Activated CD8-positive, alpha-beta memory T cell treated with anti-CD3 and anti-CD28 coated beads, Interleukin-2, amount 50 U/mL, for 48 hours (primary cell): ENCODE measurements around the gene TTC39C.
A peak's percentile ranks its signal among the peaks of the same experiment; 100 is the strongest.

Source experiments
- DNase-seq: peaks from one replicate; pipeline ENCODE4 v3.0.0-alpha.2; 2020

The TTC39C gene

DNA sequence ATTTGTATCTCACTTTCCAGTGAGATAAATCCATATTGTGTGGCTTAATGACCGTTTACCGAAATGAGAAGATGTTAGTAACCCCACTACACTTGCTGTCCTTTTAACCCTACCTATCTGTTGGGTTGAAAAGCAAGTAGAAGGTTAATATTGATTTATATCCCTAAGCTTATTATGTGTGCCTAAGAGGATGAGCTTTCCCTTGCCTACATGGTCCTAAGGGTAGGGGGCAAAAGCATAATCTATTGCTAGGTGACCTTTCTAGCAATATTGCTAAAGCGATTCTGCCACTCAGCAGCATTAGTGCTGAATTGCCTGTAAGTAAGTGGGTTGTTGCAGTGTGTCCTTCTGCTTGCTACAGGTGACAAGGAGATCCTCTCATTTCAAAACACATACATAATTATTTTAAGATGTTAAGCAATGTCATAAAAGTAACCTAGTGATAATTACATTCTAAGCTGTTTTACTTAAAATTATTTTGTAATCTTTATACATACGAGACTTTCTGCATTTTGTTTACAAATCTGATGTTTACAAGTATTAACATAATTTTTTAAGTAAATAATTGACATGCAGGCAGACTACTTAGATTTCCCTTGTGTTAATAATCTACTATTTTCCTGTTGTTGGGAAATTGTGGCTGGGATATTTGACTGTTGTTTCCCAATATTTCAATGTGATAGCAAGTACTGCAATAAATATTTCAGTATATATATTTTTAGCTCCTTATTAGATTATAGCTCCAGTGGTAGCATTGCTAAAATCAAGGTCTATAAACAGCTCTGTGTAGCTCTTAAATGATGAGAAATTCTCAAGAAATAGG is 75.2 kb downstream of the TTC39C start:
- no peak for DNase-seq

DNA sequence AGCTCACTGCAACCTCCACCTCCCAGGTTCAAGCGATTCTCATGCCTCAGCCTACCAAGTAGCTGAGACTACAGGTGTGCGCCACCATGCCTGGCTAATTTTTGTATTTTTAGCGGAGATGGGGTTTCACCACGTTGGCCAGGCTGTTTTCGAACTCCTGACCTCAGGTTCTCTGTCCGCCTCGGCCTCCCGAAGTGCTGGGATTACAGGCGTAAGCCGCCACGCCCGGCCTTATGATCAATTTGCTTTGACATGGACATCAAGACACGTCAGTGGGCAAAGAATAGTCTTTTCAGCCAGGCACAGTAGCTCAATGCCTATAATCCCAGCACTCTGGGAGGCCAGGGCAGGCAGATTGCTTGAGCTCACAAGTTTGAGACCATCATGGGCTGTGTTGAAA is 76.3 kb downstream of the TTC39C start:
- DNase-seq, result no peak

DNA sequence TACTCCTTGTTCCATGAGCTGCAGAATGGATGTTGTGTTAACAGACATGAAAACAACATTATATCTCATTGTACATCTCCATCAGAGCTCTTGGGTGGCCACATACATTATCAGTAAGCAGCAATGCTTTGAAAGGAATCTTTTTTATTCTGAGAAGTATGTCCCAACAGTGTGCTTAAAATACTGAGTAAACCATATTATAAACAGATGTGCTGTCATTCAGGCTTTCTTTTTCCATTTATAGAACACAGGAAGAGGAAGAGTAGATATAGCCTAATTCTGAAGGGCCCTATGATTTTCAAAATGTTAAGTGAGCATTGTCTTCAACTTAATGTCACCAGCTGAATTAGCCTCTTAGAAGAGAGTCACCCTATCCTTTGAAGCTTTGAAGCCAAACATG is 80.0 kb downstream of the TTC39C start:
- no peak for DNase-seq

DNA sequence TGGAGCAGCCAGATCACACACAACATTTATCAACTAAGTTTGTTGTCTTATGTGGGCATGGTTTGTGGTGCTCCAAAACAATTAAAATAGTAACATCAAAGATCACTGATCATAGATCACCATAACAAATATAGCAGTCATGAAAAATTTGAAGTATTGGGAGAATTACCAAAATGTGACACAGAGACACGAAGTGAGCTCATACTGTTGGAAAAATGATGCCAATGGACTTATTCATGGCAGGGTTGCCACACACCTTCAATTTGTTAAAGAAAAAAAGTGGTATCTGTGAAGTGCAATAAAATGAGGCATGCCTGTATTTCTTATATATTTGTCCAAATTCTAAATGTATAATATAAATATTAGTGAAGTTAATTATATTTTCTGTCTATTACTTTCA is 81.4 kb downstream of the TTC39C start:
- DNase-seq, result no peak

DNA sequence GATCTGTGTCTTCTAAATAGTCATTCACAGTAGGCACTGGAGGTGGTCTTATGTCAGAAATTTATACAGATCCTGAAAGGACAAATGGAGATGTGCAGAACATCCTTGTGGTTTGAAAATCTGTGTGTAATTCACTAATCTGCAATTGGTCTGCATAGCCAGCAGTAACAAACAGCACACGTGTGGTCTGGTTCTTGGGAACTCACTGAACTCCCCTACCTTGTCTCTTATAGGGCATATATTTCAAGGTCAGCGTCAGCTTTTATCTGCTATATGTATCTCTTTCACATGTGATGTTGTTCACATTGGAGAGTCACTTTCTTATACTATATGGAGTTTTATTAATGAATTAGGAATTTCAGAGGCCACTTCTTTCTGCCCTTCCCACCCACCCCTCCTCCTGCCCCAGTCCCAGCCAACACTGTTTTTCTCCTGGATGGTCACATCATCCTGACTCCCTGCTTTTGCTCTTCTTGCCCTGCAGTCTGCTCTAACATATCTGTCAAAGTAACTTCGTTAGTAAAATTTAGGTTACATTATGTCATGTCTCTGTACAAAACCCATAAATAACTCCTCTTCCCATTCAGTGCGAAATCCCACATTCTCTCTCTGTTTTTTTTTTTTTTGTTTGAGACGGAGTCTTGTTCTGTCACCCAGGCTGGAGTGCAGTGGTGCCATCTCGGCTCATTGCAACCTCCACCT is 88.9 kb downstream of the TTC39C start:
- DNase-seq, result no peak

DNA sequence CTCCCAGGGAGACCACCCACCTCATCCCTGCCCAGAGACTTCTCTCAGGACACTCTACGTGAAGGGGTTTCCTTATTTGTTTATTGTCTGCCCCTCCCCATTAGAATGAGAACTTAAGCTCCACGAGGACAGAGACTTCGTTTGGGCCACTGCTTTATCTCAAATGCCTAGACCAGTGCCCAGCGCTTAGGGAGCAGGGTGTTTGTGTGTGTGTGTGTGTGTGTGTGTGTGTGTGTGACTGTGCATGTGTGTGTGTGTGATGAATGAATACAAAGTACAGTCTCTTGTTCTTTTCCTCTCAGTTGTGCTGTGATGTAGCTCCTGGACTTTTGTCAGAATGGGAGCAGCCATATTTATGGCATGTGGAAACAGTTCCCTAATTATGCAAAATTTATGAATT is 89.9 kb downstream of the TTC39C start:
- DNase-seq, result no peak

DNA sequence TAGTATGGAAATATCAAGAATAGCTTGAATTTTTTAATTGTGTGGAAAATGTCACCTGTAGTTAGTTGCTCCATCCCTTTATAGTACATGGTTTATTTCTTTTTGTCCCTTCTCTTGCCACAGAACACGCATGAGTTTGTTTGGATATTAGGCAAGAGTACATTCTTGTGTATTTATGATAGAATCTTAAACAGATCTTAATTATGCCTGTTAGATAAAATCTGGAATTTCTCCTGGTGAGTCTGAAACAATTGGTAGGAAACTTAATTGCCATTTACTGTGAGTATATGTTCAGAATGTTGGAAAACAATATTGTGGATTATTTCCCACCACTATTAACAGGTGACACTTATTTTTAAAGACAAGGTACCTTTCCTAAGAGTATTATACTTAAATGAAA is 94.1 kb downstream of the TTC39C start:
- DNase-seq, result no peak

DNA sequence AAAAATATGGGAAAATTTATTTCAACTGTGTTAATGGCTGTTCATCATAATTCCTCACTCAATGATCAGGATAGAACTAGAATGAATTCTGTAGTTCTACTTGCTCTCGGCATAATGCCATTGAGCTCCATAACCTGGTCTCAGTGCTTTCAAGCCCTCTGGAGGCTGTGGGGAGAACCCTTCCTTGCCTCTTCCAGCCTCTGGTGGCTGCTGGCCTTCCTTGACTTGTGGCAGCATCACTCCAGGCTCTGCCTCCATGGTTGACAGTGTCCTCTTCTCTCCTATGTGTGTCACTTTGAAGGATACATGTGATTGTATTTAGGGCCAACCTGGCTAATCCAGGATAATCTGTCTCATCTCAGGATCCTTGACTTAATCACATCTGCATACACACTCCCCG is 97.4 kb downstream of the TTC39C start:
- no peak for DNase-seq

DNA sequence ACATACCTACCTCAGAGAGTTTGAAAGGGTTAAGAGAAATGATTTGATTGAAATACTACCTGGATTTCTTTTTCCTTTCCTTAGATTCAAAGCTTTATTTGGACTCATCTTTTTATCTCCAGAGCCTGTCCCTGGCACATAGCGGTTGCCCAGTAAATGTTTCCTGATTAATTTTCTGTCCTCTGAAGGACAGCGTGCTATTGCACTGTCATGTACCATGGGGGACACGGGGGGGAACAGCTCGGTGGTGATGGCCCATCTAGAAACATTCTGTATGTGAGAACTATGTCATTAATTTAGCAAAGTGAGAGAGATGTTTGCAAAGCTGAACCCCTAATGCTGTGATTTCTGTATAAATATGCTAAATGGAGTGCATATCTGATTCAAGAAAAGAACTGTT is 97.9 kb downstream of the TTC39C start:
- no peak for DNase-seq

DNA sequence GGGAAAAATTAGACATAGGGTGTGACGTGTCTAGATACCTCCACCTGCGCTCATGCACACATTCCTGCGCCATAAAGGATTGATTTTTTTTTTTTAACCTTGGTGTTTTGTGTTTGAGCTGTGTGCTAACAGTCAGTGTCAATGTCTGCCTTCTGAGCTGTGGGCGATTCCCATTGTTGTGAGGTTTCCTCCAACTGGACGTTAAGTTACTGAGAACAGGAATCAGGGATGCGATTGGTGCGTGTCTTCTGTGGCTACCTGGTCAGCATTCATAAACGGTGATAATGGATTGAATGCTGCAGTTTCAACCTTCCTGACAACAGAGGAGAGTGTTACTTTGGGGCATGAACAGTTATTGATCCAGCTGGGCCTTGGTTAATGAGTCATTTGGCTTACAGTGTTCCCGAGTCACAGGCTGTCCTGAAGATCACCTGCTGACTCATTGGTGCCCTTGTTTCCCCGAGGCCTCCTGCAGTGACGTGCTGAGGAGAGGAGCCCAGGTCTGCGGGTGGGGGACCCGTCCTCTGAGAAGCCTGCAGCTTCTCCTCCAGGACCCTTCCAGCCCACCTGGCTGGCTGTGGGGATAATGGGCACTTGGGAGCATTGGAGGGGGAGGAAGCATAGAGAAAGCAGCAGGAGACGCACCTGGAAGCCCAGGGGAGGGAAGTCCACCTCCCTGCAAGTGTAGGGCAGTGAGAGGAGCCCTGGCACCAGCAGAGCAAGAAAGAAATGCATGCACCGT is 98.5 kb downstream of the TTC39C start:
- no peak for DNase-seq

DNA sequence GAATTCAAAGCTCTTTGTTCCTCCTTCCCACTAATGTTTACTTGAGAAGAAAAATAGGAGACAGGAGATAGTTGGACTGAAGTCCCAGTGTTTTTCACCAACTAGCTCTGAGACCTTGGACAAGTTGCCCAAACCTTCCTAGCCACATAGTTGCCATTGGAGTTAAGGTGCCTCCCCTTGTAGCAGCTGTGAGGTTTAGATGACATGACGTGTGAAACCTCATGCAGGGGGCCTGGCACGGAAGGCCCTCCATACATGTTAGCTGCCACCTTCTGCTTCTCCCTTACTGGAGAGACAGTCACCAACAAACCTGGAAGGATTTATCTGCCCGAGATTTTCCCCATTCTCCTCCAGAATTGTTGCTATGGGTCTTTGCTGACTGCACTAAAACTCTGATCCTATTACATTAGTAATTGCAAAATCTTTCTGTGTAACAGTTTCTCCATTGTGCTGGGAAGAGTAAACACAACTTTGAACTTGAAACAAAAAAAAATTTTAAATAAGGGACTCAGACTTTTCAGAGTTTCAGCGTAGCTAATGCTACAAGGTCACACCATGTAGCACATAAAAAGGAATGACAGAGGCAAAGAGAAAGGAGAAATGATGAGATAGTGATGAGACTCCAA is 100.5 kb downstream of the TTC39C start:
- DNase-seq, result no peak

DNA sequence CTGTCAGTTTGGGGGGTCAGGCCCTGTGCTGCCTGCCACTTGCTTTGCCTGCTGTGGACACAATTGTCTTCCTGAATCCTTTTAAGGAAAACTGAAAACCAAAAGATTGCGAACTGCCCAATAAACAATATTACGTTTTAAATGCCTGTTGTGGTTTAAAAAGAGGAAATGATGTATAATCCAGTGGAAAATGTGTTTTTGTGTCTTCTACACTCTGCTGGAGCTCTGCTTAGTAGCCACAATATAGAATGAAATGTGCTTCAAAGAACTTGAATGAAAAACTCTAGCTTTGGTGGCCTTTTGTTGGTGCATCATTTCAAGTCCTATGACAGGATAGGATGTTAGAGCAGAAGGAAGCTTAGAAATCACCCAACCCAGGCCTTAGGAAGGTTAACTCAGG is 101.1 kb downstream of the TTC39C start:
- DNase-seq, result no peak

DNA sequence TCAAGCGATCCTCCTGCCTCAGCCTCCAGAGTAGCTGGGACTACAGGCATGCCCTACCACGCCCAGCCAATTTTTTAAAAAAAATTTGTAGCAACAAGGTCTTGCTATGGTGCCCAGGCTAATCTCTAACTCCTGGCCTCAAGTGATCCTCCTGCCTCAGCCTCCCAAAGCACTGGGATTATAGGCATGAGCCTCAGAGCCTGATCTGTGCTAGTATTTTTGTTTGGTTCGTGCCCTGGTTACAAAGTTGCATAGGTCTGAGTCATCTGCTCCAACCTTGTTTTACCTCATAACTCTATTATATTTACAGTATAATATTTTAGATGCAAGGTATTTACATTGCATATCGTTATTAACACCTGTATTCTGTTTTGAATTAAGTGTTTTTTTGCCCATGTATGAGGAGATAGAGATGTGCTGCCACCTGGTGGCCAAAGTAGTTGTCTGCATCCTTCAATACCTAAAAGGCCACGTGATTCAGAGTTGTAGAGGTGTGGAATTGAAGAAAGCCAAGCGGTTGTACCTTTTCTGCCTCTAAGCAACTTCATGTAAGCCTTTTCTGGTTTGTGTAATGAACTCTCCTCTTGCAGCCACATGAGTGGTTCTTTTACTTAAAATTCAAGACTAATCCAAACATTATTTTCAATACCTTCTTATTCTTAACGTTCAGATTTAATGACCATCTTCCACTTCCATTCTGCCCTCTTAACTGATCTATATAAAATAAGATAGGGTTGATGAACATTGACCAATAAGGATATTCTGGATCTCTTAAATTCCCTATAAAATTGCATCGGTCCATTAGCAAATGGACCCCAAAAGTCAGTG is 104.4 kb downstream of the TTC39C start:
- DNase-seq, result peak; percentile 87

DNA sequence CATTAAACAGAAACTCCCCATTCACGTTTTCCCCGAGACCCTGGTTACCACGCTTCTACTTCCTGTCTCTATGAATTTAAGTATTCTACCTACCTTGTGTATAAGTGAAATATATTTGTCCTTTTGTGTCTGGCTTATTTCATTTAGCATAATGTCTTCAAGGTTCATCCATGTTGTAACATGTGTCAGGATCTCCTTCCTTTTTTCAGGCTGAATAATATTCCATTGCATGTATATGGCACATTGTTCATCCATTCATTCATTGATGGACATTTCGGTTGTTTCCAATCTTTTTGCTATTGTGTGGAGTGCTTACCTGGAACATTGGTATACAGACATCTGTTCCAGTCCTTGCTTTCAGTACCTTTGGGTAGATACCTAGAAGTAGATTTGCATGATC is 106.1 kb downstream of the TTC39C start:
- DNase-seq, result no peak

DNA sequence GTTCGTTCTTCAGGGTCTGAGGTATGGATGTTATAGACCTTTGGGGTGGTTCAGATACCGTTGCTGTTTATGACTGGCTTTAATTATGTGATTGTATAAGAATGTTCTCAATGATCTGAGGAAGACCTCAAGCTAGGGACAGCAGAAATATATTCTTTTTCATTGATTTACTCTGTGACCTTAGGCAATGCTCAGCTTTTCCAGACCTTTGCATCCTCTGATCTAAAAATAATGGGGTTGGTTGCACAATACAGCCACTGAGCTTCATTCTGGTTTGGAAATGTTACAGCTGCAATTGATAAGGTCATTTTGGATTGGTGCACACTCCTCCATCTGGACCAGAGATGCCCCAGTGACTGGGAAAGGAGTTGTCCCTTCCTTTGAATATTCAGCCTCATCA is 107.1 kb downstream of the TTC39C start:
- no peak for DNase-seq

DNA sequence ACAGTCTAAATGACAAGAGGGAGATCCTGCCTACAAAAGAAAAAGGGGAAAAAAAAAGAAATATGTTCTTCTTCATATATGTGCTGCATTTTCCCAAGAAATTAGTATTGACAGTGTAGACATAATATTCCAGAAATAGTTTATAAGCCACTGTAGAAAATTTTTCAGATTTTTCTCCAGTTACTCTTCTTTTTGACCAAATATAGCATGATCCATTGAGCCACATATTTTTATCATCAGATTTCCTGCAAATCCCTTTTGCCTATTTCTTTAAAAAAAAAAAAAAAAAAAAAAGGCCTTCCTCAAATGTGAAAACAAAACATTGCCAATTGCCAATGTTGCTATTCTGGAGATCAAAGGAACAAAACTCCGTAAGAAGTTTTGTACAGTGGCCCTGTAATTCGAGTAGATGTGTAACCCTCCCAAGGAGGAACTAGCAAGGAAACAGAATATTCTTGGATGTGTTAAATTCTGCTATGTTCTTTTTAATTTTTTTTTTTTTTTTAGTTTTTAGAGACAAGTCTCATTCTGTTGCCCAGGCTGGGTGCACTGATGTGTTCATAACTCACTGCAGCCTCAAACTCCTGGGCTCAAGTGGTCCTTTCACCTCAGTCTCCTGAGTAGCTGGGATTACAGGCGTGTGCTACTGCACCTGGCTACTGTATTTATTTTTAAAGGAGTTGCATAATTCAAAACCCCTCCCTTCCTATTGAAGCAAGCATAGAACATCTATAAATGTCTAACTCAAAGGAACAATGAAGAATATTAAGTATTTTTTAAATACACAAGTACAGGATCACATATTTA is 111.8 kb downstream of the TTC39C start:
- DNase-seq, result no peak

DNA sequence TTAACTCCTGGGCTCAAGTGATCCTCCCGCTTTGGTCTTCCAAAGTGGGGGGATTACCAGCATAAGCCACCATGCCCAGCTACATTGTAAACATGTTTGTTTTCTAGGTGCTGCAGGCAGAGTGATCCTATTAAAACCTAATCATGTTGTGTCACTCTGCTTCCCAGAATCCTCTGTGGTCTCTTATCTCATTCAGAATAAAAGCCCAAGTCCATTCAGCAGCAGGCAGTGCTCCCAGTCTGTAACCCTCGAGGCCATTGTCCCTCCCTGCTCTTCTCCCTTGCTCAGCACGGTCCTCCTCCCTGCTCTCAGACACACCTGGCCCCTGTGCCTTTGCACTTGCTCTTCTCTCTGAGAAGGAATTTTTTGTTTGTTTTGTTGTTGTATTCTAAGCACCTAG is 113.2 kb downstream of the TTC39C start:
- DNase-seq, result no peak

DNA sequence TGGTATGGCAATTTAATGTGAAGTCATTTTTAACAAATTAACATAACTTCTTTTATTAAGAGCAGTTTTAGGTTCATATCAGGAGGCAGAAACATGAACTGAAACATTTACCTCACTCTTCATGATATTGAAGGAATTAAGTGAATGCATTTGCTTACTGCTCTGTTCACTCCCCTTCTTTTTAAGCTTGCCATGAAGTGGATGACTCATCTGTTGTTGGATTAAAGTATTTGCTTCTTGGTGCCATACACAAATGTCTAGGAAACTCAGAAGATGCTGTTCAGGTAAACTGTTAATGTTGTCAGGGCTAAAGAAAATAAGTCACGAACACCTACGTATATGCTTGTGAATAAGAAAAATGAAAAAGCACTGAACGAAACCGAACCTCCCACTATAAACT is 114.1 kb downstream of the TTC39C start:
- DNase-seq, result no peak

DNA sequence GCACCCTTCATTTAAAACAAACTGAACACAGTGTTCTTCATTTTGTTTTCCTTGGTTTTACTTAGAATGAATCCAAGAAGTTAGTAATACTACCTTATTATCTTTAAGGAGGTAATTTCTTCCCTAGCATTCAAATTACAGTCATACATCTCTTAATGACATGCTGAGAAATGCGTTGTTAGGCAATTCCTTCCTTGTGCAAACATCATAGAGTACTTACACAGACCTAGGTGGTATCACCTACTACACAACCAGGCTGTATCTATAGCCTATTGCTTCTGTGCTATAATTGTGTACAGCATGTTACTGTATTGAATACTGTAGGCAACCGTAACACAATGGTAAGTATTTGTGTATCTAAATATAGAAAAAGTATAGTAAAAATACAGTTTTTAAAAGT is 115.9 kb downstream of the TTC39C start:
- no peak for DNase-seq

DNA sequence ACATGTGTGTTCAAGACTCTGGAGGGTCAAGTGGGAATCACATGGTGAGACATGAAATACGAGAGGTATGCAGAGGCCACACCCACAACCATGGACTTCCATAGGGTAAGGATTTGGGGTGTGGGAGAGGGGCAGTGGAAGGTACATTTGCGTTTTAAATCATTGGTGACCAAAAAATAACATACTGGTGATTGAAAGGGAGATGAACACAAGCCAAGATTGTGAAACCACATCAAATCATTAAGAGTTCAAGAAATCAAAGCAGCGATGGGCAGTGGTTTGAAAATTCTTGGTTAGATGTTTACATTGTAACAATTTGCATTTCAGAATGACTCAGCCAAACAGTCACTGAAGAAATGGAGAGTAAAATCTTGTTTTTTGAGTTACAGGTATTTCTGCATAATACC is 122.4 kb downstream of the TTC39C start:
- no peak for DNase-seq

DNA sequence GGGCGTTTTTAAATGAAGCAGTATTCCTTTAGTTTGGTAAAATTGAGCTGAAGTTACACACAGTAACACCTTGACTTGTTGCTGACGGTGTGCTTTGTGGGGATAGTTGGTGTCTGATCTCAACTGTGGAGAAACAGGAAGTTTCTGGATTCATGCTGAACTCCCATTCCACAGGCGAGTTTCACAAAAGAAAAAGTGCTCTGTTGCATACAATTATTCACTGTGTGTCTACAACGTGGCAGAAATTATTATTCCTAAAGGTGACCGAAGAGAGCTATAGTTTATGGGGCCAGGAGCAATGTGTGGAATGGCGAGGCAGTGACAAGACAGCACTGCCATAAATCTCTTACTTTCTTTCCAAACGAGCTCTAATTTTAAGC is 123.8 kb downstream of the TTC39C start:
- no peak for DNase-seq
